NCI-H1105 (cell line): ENCODE results near the gene EHD4.

Experiments
- DNase-seq: peaks from one replicate; lab custom pipeline; 2025; lab: John Stamatoyannopoulos, UW

The EHD4 gene

DNA sequence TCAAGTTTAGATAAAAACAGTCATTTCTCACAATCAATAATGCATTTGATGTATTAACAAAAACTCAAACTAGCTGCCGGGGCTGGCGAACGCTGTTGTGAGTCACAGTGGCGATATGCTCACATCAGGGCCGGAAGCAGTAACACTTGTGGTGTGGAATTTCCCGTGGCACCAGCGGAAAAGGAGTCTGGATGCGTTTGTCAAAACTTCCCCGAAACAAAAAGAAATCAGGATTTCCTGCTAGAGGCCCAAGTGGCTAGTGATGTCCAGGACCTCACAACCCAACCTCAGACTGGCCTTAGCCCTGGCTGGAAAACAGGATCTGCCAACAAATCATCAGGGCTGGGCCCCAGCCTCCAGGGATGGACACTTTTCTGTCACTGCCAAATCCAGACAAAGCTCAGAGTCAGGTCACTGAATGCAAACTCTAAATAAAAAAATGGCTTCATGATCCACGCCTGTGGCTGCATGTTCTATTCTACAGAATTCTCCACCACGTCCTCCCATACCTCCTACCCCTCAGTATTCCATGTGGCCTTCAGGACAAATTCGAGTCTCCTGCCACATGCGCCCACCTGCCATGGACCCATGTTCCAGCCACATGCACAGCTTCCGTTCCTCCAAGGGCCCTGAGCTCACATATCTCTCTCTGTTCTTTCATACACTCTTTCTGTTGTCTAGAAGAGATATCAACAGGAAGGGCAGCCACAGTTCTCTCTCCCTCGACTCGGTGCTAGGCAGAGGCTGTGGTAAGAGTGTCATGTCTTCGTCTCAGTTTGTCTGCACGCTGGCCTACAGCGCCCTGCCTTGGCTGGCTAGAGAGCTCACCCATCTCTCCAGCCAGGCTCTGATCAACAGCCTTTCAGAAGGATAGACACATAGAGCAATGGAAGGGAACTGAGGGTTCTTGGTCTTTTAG is 35.4 kb downstream of the EHD4 start:
- no peak for DNase-seq

DNA sequence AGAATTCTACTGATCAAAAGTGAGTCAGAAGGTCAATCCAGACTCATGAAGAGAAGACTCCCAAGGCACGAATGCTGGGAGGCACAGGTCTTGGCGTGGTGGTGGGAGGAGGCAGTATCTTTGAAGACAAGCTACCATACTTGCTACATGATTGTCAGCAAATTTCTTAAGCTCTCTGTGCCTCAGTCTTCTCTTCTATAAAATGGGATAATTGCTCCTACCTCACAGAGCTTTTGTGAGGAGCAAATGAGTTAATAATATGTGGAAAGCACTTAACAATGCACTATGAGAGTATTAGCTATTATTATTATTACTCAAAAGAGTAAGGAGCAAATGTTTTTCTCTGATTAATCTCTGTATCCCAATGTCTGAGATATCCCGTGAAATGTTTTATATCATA is 36.2 kb downstream of the EHD4 start:
- DNase-seq: no peak

GRCh38 chr15:41935566-41936020 is 36.8 kb downstream of the EHD4 start:
- DNase-seq: no peak

DNA sequence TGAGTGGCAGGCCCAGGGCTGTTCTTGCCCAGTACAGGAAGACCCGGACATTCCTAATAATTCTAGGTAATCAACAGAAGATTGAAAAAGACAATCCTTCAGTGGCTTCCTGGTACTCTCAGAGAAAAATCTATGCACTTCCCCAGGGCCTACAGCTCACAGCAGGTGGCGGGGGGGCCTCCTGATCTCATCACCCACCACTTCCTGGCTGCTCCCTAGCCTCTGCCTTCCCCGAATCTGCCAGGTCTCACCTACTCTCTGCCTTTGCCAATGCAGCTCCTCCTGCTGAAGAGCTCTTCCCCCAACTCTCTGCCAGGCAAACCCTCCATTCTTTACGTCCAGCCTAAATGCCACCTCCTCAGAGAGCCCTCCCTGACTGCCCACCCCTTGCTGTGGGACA is 37.5 kb downstream of the EHD4 start:
- DNase-seq: no peak

GRCh38 chr15:41933771-41934170 is 38.6 kb downstream of the EHD4 start:
- DNase-seq: no peak

DNA sequence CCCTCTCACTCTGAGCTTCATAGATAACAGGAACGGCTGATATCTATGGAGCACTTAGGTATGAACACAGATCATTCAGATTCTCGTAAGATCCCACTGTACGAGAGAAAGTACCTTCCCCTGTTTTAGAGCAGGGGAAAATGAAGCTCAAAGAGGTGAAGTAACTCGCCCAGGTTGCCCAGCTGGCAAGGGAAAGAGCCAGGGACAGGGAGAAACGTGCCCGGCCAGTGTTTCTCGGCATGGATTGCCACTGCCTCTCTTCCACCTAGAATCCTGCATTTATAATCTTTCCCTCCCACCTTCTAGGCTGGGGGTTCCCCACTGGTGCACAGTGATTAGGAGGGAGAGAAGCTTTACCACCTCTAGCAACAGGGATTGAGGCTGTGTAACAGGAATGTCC is 39.0 kb downstream of the EHD4 start:
- DNase-seq: no peak

GRCh38 chr15:41932511-41933289 is 39.7 kb downstream of the EHD4 start:
- no peak for DNase-seq

- no peak for DNase-seq
Measured at GRCh38 chr15:41932101-41932500, 40.3 kb downstream of the EHD4 start.

GRCh38 chr15:41930867-41931222 is 41.5 kb downstream of the EHD4 start:
- no peak for DNase-seq

- no peak for DNase-seq
Measured at GRCh38 chr15:41930221-41930866, 42.0 kb downstream of the EHD4 start.

DNA sequence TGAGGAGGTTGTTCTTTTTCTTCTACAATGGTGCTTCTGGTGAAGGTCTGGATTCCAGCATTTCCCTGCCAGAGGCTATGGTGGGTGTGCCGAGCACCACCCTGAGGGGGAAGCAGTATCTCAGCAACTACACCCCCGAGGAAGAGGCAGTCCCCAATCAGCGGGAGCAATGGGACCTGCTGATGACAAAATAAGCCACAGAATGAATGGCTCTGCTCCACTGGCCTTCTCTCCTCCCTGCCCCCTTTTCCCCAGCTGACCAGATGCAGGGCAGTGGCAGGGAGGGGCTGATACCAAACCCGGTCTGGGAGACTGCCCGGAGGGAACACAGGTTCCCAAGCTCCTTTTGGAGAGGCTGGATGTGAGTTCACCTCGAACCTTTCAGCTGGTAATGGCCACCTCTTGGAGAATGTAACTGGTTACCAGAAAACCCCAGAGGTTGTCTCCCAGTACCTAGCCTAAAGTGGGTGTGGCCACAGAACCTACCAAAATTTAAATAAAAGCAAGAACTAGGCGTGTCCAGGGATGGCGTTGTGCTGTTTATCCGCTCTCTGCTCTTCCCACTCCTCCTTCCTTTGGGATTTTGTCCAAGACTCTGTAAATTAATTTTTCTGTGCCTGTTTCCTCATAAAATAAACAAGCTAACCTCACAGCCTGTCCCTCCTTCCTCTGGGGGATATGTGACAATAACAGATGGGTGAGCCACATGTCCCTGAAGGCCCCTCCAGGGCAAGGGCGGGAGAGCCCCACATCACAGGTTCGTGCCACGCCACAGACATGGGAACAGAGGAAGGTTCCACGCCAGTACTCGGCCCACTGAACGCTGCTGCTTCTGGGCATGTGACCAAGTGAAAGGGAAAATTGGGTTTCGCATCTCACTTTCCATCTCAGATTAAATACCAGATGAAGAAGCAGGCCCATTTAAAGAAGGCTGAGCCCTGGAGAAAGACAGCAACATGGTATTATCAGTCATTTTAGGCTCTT is 43.4 kb downstream of the EHD4 start:
- no peak for DNase-seq

DNA sequence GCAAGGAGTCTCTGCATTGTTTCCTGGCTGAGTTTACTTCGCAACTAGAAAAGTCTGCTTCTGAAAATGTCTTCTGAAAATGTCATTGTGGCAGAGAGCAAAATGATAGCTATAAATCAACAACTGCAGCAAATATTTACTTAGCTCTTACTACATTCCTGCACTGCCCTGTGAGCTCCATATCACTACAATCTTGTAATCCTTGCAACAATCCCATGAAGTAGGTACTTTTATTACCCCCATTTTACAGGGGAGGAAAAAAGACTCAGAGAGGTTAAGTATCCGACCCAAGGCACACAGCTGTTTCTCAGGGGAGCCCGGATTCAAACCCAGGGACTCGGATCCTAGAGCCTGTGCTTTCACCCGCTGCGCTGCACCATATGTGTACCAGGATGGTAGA is 44.3 kb downstream of the EHD4 start:
- DNase-seq: no peak

DNA sequence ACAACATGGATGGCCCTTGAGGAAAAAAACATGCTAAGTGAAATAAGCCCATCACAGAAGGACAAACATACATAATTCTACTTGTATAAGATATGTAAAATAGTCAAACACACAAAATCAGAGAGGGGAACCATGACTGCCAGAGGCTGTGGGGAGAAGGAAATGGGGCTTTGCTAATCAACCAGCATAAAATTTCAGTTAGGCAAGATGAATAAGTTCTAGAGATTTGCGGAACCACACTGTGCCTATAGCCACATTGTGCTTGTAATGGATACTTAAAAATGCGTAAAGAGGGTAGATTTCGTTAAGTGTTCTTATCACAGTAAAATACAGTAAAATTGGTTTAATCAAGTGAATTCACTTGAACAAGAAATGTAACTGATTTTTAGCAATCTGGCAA is 44.8 kb downstream of the EHD4 start:
- DNase-seq: no peak

- no peak for DNase-seq
Measured at GRCh38 chr15:41926185-41927056, 45.9 kb downstream of the EHD4 start.

GRCh38 chr15:41925086-41925608 is 47.2 kb downstream of the EHD4 start:
- no peak for DNase-seq

- DNase-seq: no peak
Measured at GRCh38 chr15:41923401-41923997, 48.9 kb downstream of the EHD4 start.

DNA sequence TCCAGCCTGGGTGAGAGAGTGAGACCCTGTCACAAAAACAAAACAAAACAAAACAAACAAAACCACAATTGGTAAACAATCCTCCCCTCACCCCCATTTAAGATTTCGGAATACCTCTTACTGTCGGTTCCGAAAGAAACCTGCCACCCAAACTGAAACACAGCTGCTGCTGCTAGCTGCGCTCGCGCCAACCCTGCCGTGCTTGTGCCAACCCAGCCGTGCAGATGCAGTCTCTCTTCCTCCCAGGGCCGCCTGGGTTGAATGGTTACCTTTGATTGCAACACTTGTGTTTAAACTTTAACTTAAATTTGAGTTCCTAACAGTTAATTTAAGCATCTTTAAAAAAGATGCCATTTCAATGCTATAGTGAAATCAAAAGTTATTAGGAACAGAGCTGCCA is 50.0 kb downstream of the EHD4 start:
- no peak for DNase-seq

DNA sequence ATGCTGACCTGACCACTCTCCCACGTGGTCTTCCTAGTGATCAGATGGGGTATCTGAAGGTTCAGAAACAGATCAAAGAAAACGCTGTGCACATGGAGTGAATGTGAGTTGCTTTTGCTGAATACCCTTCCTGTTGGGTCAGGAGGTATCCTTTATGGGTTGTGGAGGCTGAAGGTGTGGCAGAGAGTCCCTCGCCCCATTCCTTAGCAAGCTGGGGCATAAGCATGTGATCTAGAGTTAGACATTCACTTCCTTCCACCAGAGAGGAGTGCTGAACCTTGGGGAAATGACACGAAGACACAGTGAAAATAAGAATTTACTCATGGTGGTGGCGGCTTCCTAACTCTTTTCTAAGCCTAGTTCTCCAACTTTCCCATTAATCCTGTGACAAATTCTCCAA is 50.7 kb downstream of the EHD4 start:
- no peak for DNase-seq

- no peak for DNase-seq
Measured at GRCh38 chr15:41921167-41921566, 51.2 kb downstream of the EHD4 start.
